NCI-H2171 treated with DMSO at 0.1 percent for 48 hours (cell line): ENCODE results near the gene SASH3.

Experiments used
- DNase-seq: peaks from one replicate; lab custom pipeline; 2025; lab: John Stamatoyannopoulos, UW

SASH3 gene

GRCh38 chrX:129783291-129783713, 3.6 kb downstream of the SASH3 start:
- no peak for DNase-seq

- no peak for DNase-seq
Observed at GRCh38 chrX:129784371-129784770, 4.6 kb downstream of the SASH3 start.

GRCh38 chrX:129785160-129785947, 5.6 kb downstream of the SASH3 start:
- no peak for DNase-seq

GRCh38 chrX:129786210-129786651, 6.5 kb downstream of the SASH3 start:
- no peak for DNase-seq

GRCh38 chrX:129787336-129788055, 7.7 kb downstream of the SASH3 start:
- DNase-seq = no peak

GRCh38 chrX:129788527-129788926, 8.8 kb downstream of the SASH3 start:
- DNase-seq = no peak

- no peak for DNase-seq
Observed at GRCh38 chrX:129790146-129790545, 10.4 kb downstream of the SASH3 start.

GRCh38 chrX:129790808-129791207, 11.1 kb downstream of the SASH3 start:
- no peak for DNase-seq

GRCh38 chrX:129791336-129791735, 11.6 kb downstream of the SASH3 start:
- DNase-seq = no peak

- DNase-seq = peak; percentile 6
Observed at GRCh38 chrX:129791961-129792570, 12.3 kb downstream of the SASH3 start.

- DNase-seq = no peak
Observed at GRCh38 chrX:129792586-129793291, 13.0 kb downstream of the SASH3 start.

GRCh38 chrX:129793604-129794191, 13.9 kb downstream of the SASH3 start:
- DNase-seq = no peak

- no peak for DNase-seq
Observed at GRCh38 chrX:129795584-129795983, 15.8 kb downstream of the SASH3 start.

- DNase-seq = no peak
Observed at GRCh38 chrX:129797251-129797906, 17.6 kb downstream of the SASH3 start.

- DNase-seq = no peak
Observed at GRCh38 chrX:129798456-129798855, 18.7 kb downstream of the SASH3 start.

- no peak for DNase-seq
Observed at GRCh38 chrX:129798888-129799287, 19.1 kb downstream of the SASH3 start.

GRCh38 chrX:129800186-129800585, 20.4 kb downstream of the SASH3 start:
- no peak for DNase-seq

GRCh38 chrX:129802863-129803262, 23.1 kb downstream of the SASH3 start:
- peak; percentile 15 for DNase-seq

GRCh38 chrX:129804806-129805205, 25.1 kb downstream of the SASH3 start:
- no peak for DNase-seq

GRCh38 chrX:129808158-129808828, 28.5 kb downstream of the SASH3 start:
- no peak for DNase-seq
